NCI-H2107 treated with DMSO at 0.1 percent for 48 hours (cell line): ENCODE results near the gene AFAP1L1.

Source experiments
- DNase-seq: peaks from one replicate; lab custom pipeline; 2025; ENCODE audit not compliant: unreplicated experiment; lab: John Stamatoyannopoulos, UW

AFAP1L1 gene

GRCh38 chr5:149271716-149272563 lies at the start of gene AFAP1L1:
Gene AFAP1L1 (plus strand): TSS chr5:149271859. CDS start chr5:149271969, 110 bp downstream.
- peak; percentile 10 for DNase-seq

GRCh38 chr5:149223081-149223848 lies 48.4 kb upstream of the AFAP1L1 start:
- no peak for DNase-seq

GRCh38 chr5:149224282-149224681 lies 47.4 kb upstream of the AFAP1L1 start:
- DNase-seq = no peak

- no peak for DNase-seq
Observed at GRCh38 chr5:149227168-149227826, 44.4 kb upstream of the AFAP1L1 start.

- peak; percentile 4 for DNase-seq
Observed at GRCh38 chr5:149228618-149229297, 42.9 kb upstream of the AFAP1L1 start.

- DNase-seq = no peak
Observed at GRCh38 chr5:149229298-149229937, 42.2 kb upstream of the AFAP1L1 start.

- no peak for DNase-seq
Observed at GRCh38 chr5:149235841-149236240, 35.8 kb upstream of the AFAP1L1 start.

- no peak for DNase-seq
Observed at GRCh38 chr5:149237662-149238061, 34.0 kb upstream of the AFAP1L1 start.

- no peak for DNase-seq
Observed at GRCh38 chr5:149238540-149238939, 33.1 kb upstream of the AFAP1L1 start.

- DNase-seq = no peak
Observed at GRCh38 chr5:149239917-149240316, 31.7 kb upstream of the AFAP1L1 start.

- DNase-seq = no peak
Observed at GRCh38 chr5:149240354-149240998, 31.2 kb upstream of the AFAP1L1 start.

GRCh38 chr5:149242339-149242738 lies 29.3 kb upstream of the AFAP1L1 start:
- no peak for DNase-seq

GRCh38 chr5:149246906-149247305 lies 24.8 kb upstream of the AFAP1L1 start:
- DNase-seq = no peak

- DNase-seq = no peak
Observed at GRCh38 chr5:149247726-149248125, 23.9 kb upstream of the AFAP1L1 start.

GRCh38 chr5:149251546-149251945 lies 20.1 kb upstream of the AFAP1L1 start:
- no peak for DNase-seq

GRCh38 chr5:149254506-149254905 lies 17.2 kb upstream of the AFAP1L1 start:
- DNase-seq = no peak

GRCh38 chr5:149256451-149256850 lies 15.2 kb upstream of the AFAP1L1 start:
- no peak for DNase-seq

- DNase-seq = no peak
Observed at GRCh38 chr5:149257131-149257530, 14.5 kb upstream of the AFAP1L1 start.

GRCh38 chr5:149257889-149258705 lies 13.6 kb upstream of the AFAP1L1 start:
- no peak for DNase-seq
